ENCODE data around the gene POLR3E. TPM values are rescaled to one million over a fixed set of nuclear protein-coding genes. Genes with fewer than 3 reads are reported as not detected.

The POLR3E gene
- polyA plus RNA-seq, 1 donor from 2014 or later: 10.7 TPM

- H3K27me3 Mint-ChIP-seq: no peaks in the 10 kb centered on the region
- no peak overlapping the region for H3K27ac Mint-ChIP-seq
- no peak overlapping the region for H3K4me3 Mint-ChIP-seq
- H3K9me3 Mint-ChIP-seq: no peaks in the 10 kb centered on the region
- H3K4me1 Mint-ChIP-seq: peaks cover 0 to 2% (median 0%) of the 10 kb centered on the region in 3 donors
- H3K36me3 Mint-ChIP-seq: peaks cover 14% of the 10 kb centered on the region
Observed at GRCh38 chr16:22274916-22275315, 22.3 kb upstream of the POLR3E start.

GRCh38 chr16:22278441-22279230 lies 18.6 kb upstream of the POLR3E start:
- peaks cover 10% of the 10 kb centered on the region for H3K36me3 Mint-ChIP-seq

GRCh38 chr16:22282254-22282892 lies 14.8 kb upstream of the POLR3E start:
- H3K4me3 Mint-ChIP-seq: no peak overlapping the region
- H3K4me1 Mint-ChIP-seq: peaks cover 0 to 1% (median 0%) of the 10 kb centered on the region in 3 donors
- no peak overlapping the region for H3K27ac Mint-ChIP-seq
- H3K27me3 Mint-ChIP-seq: no peaks in the 10 kb centered on the region
- H3K36me3 Mint-ChIP-seq: peaks cover 5% of the 10 kb centered on the region
- H3K9me3 Mint-ChIP-seq: no peaks in the 10 kb centered on the region

More at GRCh38 chr16:22278441-22279230, 18.6 kb upstream of the POLR3E start:
- Mint-ChIP-seq H3K27me3 (no peaks in the 10 kb centered on the region), H3K9me3 (no peaks in the 10 kb centered on the region), H3K4me3 (no peak overlapping the region), H3K4me1 (peaks cover 0 to 1% (median 0%) of the 10 kb centered on the region in 3 donors), H3K27ac (no peak overlapping the region)

GRCh38 chr16:22284637-22285036 lies 12.6 kb upstream of the POLR3E start:
- H3K27ac Mint-ChIP-seq: peak overlapping the region in 1 of 3 donors; percentile 80
- no peak overlapping the region for H3K4me3 Mint-ChIP-seq
- H3K9me3 Mint-ChIP-seq: no peaks in the 10 kb centered on the region
- H3K4me1 Mint-ChIP-seq: peaks cover 0 to 1% (median 0%) of the 10 kb centered on the region in 3 donors
- H3K27me3 Mint-ChIP-seq: no peaks in the 10 kb centered on the region
- H3K36me3 Mint-ChIP-seq: peaks cover 5% of the 10 kb centered on the region

- H3K4me1 Mint-ChIP-seq: peaks cover 0 to 1% (median 0%) of the 10 kb centered on the region in 3 donors
- H3K36me3 Mint-ChIP-seq: peaks cover 5% of the 10 kb centered on the region
- no peaks in the 10 kb centered on the region for H3K27me3 Mint-ChIP-seq
- no peaks in the 10 kb centered on the region for H3K9me3 Mint-ChIP-seq
- H3K27ac Mint-ChIP-seq: no peak overlapping the region
- H3K4me3 Mint-ChIP-seq: no peak overlapping the region
Observed at GRCh38 chr16:22285080-22285479, 12.1 kb upstream of the POLR3E start.

GRCh38 chr16:22291020-22291419 lies 6.2 kb upstream of the POLR3E start:
- no peaks in the 10 kb centered on the region for H3K9me3 Mint-ChIP-seq
- H3K27ac Mint-ChIP-seq: no peak overlapping the region
- H3K36me3 Mint-ChIP-seq: no peaks in the 10 kb centered on the region
- H3K27me3 Mint-ChIP-seq: no peaks in the 10 kb centered on the region
- peaks cover under 1 to 1% (median under 1%) of the 10 kb centered on the region in 3 donors for H3K4me1 Mint-ChIP-seq
- no peak overlapping the region for H3K4me3 Mint-ChIP-seq

- H3K36me3 Mint-ChIP-seq: no peaks in the 10 kb centered on the region
- H3K27ac Mint-ChIP-seq: peak overlapping the region in 1 of 3 donors; percentile 73
- no peaks in the 10 kb centered on the region for H3K27me3 Mint-ChIP-seq
- no peak overlapping the region for H3K4me3 Mint-ChIP-seq
- H3K4me1 Mint-ChIP-seq: peaks cover 5 to 9% (median 6%) of the 10 kb centered on the region in 3 donors
- peaks cover 0 to 1% (median 0%) of the 10 kb centered on the region in 3 donors for H3K9me3 Mint-ChIP-seq
Observed at GRCh38 chr16:22291860-22292318, 5.3 kb upstream of the POLR3E start.

- Mint-ChIP-seq H3K27ac (peak overlapping the region in 1 of 3 donors; percentile 73), H3K4me1 (peaks cover 5 to 13% (median 9%) of the 10 kb centered on the region in 3 donors), H3K4me3 (no peak overlapping the region)
Observed at GRCh38 chr16:22292320-22292719, 4.9 kb upstream of the POLR3E start.

GRCh38 chr16:22293137-22294106 lies 3.8 kb upstream of the POLR3E start:
- H3K27ac Mint-ChIP-seq: peak overlapping the region in 1 of 3 donors; percentile 73
- no peaks in the 10 kb centered on the region for H3K36me3 Mint-ChIP-seq
- peaks cover 10 to 17% (median 12%) of the 10 kb centered on the region in 3 donors for H3K4me1 Mint-ChIP-seq
- H3K9me3 Mint-ChIP-seq: peaks cover 0 to 3% (median 0%) of the 10 kb centered on the region in 3 donors
- no peaks in the 10 kb centered on the region for H3K27me3 Mint-ChIP-seq
- peak overlapping the region in 1 of 4 donors; percentile 84 for H3K4me3 Mint-ChIP-seq

More at GRCh38 chr16:22292320-22292719, 4.9 kb upstream of the POLR3E start:
- Mint-ChIP-seq H3K36me3 (no peaks in the 10 kb centered on the region), H3K9me3 (peaks cover 0 to 3% (median 0%) of the 10 kb centered on the region in 3 donors), H3K27me3 (no peaks in the 10 kb centered on the region)

- H3K4me3 Mint-ChIP-seq: peak overlapping the region; percentile 89 to 97 (median 94)
- H3K27me3 Mint-ChIP-seq: no peaks in the 10 kb centered on the region
- peaks cover 3% of the 10 kb centered on the region for H3K36me3 Mint-ChIP-seq
- peaks cover 0 to 3% (median 0%) of the 10 kb centered on the region in 3 donors for H3K9me3 Mint-ChIP-seq
- peak overlapping the region; percentile 98 to 100 (median 99) for H3K27ac Mint-ChIP-seq
- H3K4me1 Mint-ChIP-seq: peaks cover 29 to 36% (median 31%) of the 10 kb centered on the region in 3 donors
Observed at GRCh38 chr16:22296225-22297113, 740 bp upstream of the POLR3E start.

- Mint-ChIP-seq H3K4me1 (peaks cover 32 to 36% (median 35%) of the 10 kb centered on the region in 3 donors), H3K27ac (peak overlapping the region; percentile 98 to 100 (median 99)), H3K9me3 (peaks cover 0 to 3% (median 0%) of the 10 kb centered on the region in 3 donors), H3K27me3 (no peaks in the 10 kb centered on the region), H3K36me3 (peaks cover 3% of the 10 kb centered on the region), H3K4me3 (peak overlapping the region; percentile 89 to 97 (median 94))
Observed at GRCh38 chr16:22297871-22298733, 893 bp downstream of the POLR3E start.

- Mint-ChIP-seq H3K36me3 (peaks cover 3% of the 10 kb centered on the region), H3K27ac (peak overlapping the region; percentile 98 to 100 (median 99)), H3K4me3 (peak overlapping the region in 3 of 4 donors; percentile 17 to 96 (median 93)), H3K27me3 (no peaks in the 10 kb centered on the region), H3K4me1 (peaks cover 35 to 36% (median 35%) of the 10 kb centered on the region in 3 donors), H3K9me3 (peaks cover 0 to 3% (median 0%) of the 10 kb centered on the region in 3 donors)
Observed at GRCh38 chr16:22299036-22299435, 1.8 kb downstream of the POLR3E start.
